SKM-1 treated with dmso at 0.1 percent for 144 hours (cell line): ENCODE data around the gene TXNL4A.
"Not testable (repeated sequence)": the region's sequence is repeated elsewhere in the genome, so short reads cannot be mapped to it uniquely, and the experiment has no call there.

ENCODE experiments used
- DNase-seq: peaks from one replicate; lab custom pipeline; 2025; ENCODE audit not compliant: unreplicated experiment; lab: John Stamatoyannopoulos, UW

Gene TXNL4A

DNA sequence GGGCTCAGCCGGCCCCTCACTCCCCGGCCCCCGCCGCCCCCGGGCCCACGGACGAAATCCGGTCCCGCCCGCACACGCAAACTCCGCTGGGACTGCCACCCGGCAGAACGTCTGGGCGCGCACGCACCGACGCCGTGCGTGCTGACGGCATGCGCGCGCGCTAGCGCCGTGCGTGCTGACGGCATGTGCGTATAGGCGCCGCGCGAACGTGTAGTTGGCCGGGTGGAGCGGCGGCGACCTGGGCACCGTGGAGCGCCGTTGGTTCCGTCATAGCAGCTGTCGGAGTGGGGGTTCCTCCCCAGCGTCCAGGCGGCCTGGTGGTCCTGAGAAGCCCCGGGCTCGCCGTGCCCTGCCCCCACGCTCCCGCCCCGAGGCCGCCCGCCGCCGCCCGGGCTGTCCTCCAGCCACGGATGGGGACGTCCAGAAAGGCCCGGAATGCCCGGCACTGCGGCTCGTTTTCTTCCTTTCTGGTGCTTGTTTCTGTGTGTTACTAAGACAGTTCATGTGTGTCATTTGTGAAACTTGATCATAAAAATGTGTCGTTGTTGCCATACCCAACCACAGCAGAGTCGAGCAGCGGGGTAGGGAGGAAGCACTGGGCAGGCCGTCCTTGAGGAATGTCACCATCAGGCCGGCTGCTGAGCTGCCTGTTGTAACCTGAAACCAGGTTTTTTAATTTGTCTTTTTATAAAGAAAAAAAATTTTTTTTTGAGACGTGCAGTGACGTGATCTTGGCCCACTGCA, at the start of gene TXNL4A:
Gene TXNL4A, minus strand, starts transcription at position 113 of the 744 bp plus-strand sequence. CDS start 171 bp downstream, outside the sequence.
- peak; percentile 73 for DNase-seq

DNA sequence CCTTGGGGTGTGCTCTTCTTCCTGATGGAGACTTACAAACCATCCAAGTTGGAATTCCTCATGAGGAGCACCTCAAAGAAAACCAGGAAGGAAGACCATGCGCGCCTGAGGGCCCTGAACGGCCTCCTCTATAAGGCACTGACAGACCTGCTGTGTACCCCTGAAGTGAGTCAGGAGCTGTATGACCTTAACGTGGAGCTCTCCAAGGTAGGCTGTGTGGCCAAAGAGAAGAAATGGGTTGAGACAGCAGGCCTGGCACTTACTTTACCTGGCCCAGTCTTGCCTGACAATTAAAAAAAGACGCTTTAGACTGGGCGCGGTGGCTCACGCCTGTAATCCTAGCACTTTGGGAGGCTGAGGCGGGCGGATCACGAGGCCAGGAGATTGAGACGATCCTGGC, 48.9 kb upstream of the TXNL4A start:
- no peak for DNase-seq

GRCh38 chr18:80035997-80036396, 47.6 kb upstream of the TXNL4A start:
- no peak for DNase-seq

DNA sequence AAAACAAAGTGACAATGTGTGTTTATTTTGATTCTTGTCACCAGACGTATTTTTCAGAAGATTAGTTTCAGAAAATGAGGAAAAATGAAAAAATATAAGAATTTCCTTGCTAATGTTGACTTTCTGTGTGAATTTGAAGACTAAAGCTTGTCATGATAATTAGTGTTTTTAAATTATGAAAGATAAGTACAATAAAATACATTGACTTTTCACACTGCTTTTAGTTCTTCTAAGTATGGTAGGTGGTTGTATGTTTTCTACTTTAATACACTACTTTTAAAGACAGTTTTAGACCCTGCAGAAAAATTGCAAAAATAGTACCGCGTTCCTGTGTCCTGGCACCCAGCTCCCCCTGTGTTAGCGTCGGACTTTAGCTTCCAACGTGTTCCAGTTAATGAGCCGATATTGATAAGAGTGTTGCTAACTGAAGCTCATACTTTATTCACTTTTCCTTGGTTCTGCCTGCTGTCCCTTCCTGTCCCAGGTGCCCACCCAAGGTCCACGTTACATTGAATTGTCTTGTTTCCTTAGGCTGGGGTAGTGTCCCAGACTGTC, 46.6 kb upstream of the TXNL4A start:
- DNase-seq: no peak

GRCh38 chr18:80034068-80034851, 45.9 kb upstream of the TXNL4A start, which contains the start of gene RBFA:
Gene RBFA (plus strand): TSS chr18:80034434. CDS start chr18:80034496, 62 bp downstream.
- DNase-seq: peak; percentile 98

DNA sequence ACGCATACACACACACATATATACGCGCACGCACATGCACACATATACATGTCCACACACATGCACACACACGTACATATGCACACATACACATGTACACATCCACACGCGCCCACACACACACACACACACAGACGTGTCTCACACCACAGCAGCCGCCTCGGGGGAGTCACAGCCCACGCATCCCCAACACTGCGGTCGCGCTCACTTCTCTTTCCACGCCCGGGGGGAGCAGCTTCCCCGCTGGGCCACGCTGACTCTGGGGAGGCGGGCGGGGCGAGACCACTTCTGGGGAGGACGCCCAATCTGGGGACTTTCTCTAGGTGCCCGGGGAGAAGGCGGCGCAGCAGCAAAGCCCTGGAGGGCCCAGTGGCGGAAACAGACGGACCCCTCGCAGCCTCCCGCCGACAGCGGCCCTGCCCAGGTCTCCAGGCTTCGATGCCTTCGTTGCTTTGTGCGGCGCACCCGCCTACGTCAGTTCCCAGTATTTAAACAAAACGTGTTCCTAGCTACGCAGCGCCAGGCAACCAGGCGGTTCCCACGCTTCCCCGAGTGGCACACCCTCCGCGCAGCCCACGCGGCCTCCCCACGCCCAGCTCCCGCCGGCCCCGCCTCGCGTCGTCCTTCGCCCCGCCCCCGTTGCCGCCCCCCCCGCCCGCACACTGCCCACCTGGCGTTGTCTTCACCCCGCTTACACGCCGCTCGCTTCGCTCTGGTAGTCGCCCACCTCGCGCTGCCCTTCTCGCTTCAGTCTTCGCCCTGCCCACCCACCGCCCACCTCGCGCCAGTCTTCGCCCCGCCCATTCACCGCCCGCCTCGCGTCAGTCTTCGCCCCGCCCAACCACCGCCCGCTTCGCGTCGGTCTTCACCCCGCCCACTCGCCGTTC, 45.1 kb upstream of the TXNL4A start:
- DNase-seq: peak; percentile 82

DNA sequence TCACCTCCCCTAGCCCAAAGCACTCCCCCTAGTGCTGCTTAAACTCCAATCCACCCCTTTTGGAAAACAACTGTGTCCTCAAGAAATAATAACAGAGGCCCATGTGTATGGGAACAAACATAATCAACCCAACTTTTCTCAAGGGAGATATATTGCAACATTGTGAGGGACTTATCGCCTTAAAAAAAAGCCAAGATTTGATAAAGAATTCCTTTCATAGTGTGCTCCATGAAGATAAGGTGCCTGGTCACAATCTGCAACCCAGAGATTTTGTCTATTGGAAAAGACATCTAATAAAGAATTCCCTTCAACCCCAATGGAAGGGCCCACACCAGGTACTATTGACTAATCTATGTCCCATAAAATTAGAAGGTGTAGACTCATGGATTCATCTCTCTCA, 41.3 kb upstream of the TXNL4A start:
- no peak for DNase-seq

DNA sequence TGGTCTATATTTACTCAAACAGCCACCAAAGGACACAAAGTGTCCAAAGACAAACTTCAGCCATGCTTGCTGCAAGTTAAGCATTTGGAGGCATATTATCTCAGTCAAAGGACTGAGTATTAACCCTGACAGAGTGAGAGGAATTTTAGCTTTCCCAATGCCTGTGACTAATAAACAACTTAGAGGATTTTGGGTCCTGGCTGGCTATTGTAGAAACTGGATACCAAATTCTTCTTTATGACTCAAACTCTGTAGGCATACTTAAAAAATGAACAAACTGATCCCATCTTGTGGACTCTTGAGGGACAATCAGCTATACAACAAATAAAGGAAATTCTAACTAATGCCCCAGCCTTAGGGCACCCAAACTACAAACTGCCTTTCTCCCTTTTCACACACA, 39.4 kb upstream of the TXNL4A start:
- DNase-seq: not testable (repeated sequence)

- DNase-seq: no peak
These were observed 38.0 kb upstream of the TXNL4A start for GRCh38 chr18:80026363-80026762.

GRCh38 chr18:80023173-80023572, 34.8 kb upstream of the TXNL4A start:
- DNase-seq: peak; percentile 24

- no peak for DNase-seq
These were observed 34.2 kb upstream of the TXNL4A start for GRCh38 chr18:80022613-80023012.

DNA sequence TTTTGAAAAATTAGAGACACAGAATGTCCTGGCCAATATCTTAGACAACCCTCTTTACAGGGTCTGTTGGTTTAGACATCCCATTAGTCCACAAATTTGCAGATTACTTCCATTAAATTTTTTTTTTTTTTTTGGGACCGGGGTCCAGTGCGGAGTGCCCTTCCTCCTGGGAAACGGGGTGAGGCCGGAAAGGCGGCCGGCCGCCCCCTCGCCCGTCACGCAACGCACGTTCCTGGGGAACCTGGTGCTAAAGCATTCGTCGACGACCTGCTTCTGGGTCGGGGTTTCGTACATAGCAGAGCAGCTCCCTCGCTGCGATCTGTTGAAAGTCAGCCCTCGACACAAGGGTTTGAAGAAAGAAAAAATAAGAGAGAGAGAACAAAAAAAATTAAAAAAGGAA, 24.4 kb upstream of the TXNL4A start:
- no peak for DNase-seq

DNA sequence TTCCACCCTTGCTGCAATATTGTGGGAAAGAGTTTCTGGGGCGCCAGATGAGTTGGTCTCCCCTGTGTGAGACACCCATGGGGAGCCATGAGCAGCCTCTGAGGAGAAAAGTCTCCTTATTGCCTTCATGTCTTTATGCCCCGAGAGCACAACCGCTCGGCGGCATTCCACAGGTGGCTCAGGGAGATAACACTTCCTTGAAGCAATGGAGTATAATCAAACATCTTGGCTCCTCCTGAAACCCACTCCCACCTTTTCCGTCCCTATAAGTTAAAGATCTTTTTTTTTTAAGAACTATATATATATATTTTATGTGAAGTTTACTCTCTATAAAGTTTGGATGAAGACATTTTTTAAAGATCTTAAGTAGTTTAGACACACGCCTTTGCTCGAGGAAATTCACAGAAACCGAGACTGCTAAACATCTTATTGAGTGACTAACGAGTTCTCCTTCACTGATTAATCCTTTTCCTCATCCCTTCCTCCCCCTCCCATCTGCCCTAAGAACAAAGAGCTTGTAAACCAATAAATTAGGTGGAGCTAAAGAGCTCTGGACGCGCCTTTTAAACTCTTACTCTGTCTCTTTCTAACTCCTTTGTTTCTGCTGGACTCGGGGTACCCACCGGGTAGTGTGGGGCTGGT, 23.3 kb upstream of the TXNL4A start:
- DNase-seq: not testable (repeated sequence)

GRCh38 chr18:80010551-80010906, 22.2 kb upstream of the TXNL4A start:
- DNase-seq: no peak

- DNase-seq: no peak
These were observed 21.5 kb upstream of the TXNL4A start for GRCh38 chr18:80009661-80010550.

DNA sequence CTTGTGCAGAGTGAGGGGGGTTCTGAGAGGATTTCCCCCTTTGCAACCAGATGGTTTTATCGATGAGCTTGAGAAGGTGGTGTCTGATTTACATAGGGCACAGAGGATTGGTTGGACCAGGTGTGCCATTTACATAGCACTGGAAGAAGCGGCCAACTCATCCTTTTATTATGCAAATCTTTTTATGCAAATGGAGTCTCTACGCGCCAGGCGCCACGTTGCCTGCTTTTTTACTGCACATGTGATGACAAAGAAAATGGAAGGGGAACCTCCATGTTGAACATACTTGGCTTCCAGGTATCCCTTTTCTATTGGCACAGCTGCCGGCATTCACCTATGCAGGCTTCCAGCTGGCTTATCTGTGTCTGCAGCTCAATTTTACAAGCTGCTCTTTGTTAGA, 18.4 kb upstream of the TXNL4A start:
- DNase-seq: no peak

DNA sequence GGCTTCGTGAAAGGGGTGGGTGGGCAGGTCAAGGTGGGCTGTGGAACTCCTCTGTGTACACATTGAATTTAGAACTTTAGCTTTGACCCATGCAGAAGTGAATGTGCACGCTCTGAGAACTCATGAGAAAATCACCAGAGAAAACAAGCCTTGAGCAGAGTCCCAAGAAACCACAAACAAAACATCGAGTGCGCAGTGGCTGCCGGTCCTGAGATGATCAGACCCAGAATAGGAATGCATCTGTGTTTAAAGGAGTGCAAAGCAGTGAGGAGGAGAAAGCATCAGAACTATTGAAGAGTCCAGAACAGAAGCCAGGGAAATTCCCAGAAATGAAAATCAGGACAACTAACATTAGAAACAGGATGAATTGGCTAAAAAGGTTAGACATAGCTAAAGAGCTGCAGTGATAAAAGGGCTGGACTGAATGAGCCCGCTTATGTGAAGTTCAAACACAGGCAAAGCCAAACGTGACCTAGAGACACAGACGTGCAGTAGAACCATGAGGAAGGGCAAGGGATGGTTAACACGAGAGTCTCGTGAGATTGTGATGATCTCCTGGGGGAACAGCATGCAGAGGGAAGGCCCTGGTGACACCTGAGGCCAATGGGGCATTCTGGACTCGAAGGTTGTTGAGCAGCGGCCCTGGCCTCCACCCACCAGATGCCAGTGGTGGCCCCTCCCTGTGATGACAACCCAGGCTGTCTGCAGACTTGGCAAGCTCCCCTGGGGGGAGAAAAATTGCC, 16.4 kb upstream of the TXNL4A start:
- no peak for DNase-seq

DNA sequence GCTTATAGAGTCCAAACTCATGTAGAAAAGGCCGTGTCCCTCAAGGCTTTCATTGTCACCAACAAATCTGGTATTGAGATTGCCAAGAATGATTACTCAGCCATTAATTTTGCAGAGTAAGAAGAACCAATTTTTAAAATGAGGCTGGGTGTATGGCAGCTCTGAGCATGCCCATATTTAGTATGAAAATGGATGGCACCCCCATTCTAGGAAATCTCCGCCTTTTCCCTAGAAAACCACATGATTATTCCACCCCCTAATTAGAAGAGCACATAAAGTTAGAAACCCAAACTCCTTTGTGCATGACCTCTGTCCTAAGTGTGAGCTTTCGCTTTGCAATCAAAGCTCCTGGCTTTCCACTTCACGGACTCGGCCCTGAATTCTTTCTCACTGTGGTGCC, 14.1 kb upstream of the TXNL4A start:
- no peak for DNase-seq

DNA sequence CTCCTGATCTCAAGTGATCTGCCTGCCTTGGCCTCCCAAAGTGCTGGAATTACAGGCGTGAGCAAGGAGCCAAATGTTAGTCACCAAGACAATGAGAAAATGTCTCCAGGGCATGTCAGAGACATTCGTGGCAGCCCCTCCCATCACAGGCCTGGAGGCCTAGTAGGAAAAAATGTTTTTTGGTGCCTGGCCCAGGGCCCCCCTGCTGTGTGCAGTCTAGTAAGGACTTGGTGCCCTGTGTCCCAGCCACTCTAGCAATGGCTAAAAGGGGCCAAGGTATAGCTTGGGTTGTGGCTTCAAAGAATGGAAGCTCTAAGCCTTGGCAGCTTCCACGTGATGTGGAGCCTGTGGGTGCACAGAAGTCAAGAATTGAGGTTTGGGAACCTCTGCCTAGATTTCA, 12.5 kb upstream of the TXNL4A start:
- no peak for DNase-seq
